Endothelial cell of umbilical vein (primary cell): ENCODE data around the gene HDAC8. TPM values are rescaled to one million over a fixed set of nuclear protein-coding genes. Genes with fewer than 3 reads are reported as not detected.

Experiments used
- BruUV-seq: library from RNA; stranded (reverse); fragments of 400-500 nt; replicated peaks from 2 replicates; lab custom pipeline; 2021; lab: Mats Ljungman, UMichigan
- CTCF ChIA-PET: fragments of 300-600, 350-600 bp; sonication (Branson Sonifier 250); formaldehyde crosslinking; loops from one replicate; lab custom pipeline; 2021; ENCODE audit warnings: antibody characterized with exemption, inconsistent platforms; lab: Charles Lee
- POLR2A ChIA-PET: fragments of 300-600, 350-600 bp; sonication (Branson Sonifier 250); formaldehyde crosslinking; loops from one replicate; lab custom pipeline; 2021; ENCODE audit warnings: antibody characterized with exemption, inconsistent platforms; lab: Charles Lee
- DNase-seq: peaks from one replicate; pipeline ENCODE4 v3.0.0-alpha.2; 2011; ENCODE audit warnings: low read depth, low spot score
- FAIRE-seq: peaks from 2 replicates; lab custom pipeline; 2011; peaks lifted over from hg19 to GRCh38; lab: Jason Lieb, UNC
- H2AFZ ChIP-seq: 2 replicates; pipeline ENCODE4 v1.6.0; 2012; ENCODE audit warnings: low read depth, low read length, control low read depth, inconsistent platforms
- H3K27ac ChIP-seq: 2 replicates; pipeline ENCODE4 v1.5.1; 2011; ENCODE audit warnings: low read depth, mild to moderate bottlenecking, control low read depth, low read length, moderate library complexity; ENCODE audit not compliant: insufficient read depth
- H3K27me3 ChIP-seq, 2 experiments: 2 replicates each; pipeline versions ENCODE4 v1.6.0 to v1.6.1; 2011; ENCODE audit warnings: low read length in 2 of 2, mixed read lengths in 1 of 2; ENCODE audit not compliant: control insufficient read depth in 2 of 2, insufficient read depth in 2 of 2
- H3K36me3 ChIP-seq, 2 experiments: 2 replicates in 1 of 2; 3 replicates in 1 of 2; pipeline ENCODE4 v1.5.1; 2011; ENCODE audit warnings: low read length in 2 of 2, mild to moderate bottlenecking in 1 of 2, moderate library complexity in 1 of 2; ENCODE audit not compliant: control insufficient read depth in 2 of 2, insufficient read depth in 2 of 2; ENCODE audit errors: extremely low read depth in 1 of 2
- H3K4me1 ChIP-seq: 3 replicates; pipeline ENCODE4 v1.5.1; 2011; ENCODE audit warnings: mild to moderate bottlenecking, low read length; ENCODE audit not compliant: control insufficient read depth, insufficient read depth; ENCODE audit errors: extremely low read depth
- H3K4me2 ChIP-seq: 2 replicates; pipeline ENCODE4 v1.6.1; 2011; ENCODE audit warnings: low read length, control low read depth, mixed read lengths; ENCODE audit not compliant: insufficient read depth
- H3K4me3 ChIP-seq, 3 experiments: fragments of 200-600 bp in 1 of 3; sonication (generic), shearing (Covaris generic) in 1 of 3; replicated peaks in 1 of 3; 2 replicates each; pipeline ENCODE4 v1.5.1; 2011 to 2016; ENCODE audit warnings: control low read depth in 3 of 3, low read length in 3 of 3, mild to moderate bottlenecking in 2 of 3, inconsistent platforms in 1 of 3, low read depth in 1 of 3, moderate library complexity in 1 of 3; ENCODE audit not compliant: insufficient read depth in 1 of 3
- H3K79me2 ChIP-seq: 2 replicates; pipeline ENCODE4 v1.6.0; 2012; ENCODE audit warnings: low read length, inconsistent platforms; ENCODE audit not compliant: control insufficient read depth, insufficient read depth
- H3K9ac ChIP-seq: replicated peaks from 2 replicates; pipeline ENCODE3; 2011; ENCODE audit warnings: low read length, control low read depth; ENCODE audit not compliant: insufficient read depth; ENCODE audit errors: extremely low read depth
- H3K9me1 ChIP-seq: replicated peaks from 3 replicates; pipeline ENCODE4 v1.6.0; 2011; ENCODE audit warnings: mild to moderate bottlenecking, low read length; ENCODE audit not compliant: control insufficient read depth, insufficient read depth; ENCODE audit errors: extremely low read depth
- H3K9me3 ChIP-seq: replicated peaks from 2 replicates; pipeline ENCODE4 v1.5.1; 2012; ENCODE audit warnings: low read length, inconsistent platforms; ENCODE audit not compliant: control insufficient read depth, insufficient read depth
- H4K20me1 ChIP-seq: replicated peaks from 2 replicates; pipeline ENCODE3; 2011; ENCODE audit warnings: mild to moderate bottlenecking, low read length; ENCODE audit not compliant: control insufficient read depth, insufficient read depth; ENCODE audit errors: extremely low read depth
- CTCF ChIP-seq, 2 donors: IDR thresholded peaks; 1 replicate in 1 of 2; 2 replicates in 1 of 2; pipeline ENCODE4 v1.5.1; 2011; ENCODE audit warnings: low read length in 2 of 2, mild to moderate bottlenecking in 2 of 2, moderate library complexity in 2 of 2, control low read depth in 1 of 2, inconsistent platforms in 1 of 2, low read depth in 1 of 2; ENCODE audit not compliant: insufficient read depth in 1 of 2; ENCODE audit errors: extremely low read depth in 1 of 2
- JUN ChIP-seq: IDR thresholded peaks from 2 replicates; pipeline ENCODE4 v1.6.1; 2011; ENCODE audit warnings: borderline replicate concordance, low read depth; ENCODE audit not compliant: insufficient read length, insufficient read depth
- MAX ChIP-seq: IDR thresholded peaks from 2 replicates; pipeline ENCODE4 v1.6.1; 2011; ENCODE audit not compliant: insufficient read depth, insufficient read length
- MYC ChIP-seq: IDR thresholded peaks from one replicate; pipeline ENCODE4 v1.6.1; 2011; ENCODE audit warnings: mild to moderate bottlenecking, low read depth, low read length
- dilution Hi-C: fragments of 300-500 bp; cut with MboI; formaldehyde crosslinking; loops from one replicate; pipeline ENCODE4 v1.15.0; 2019; ENCODE audit warnings: low sequenced_read_pairs; ENCODE audit not compliant: extremely low pct_ligation_motif_present
- intact Hi-C: fragments of 100-400 bp; cut with micrococcal nuclease; formaldehyde crosslinking; loops from one replicate; pipeline ENCODE4 v1.10.0; 2022
- polyA plus RNA-seq, 4 experiments: library from polyadenylated mRNA; depleted of rRNA in 3 of 4; stranded (reverse) in 3 of 4; unstranded in 1 of 4; fragments of >200 nt; gene quantifications; 2 replicates each; pipeline versions ENCODE4 v1.2.1 to v1.2.3, GENCODE V29; 2011 to 2012; ENCODE audit warnings: missing spikeins in 1 of 4
- total RNA-seq: library from RNA; stranded (reverse); gene quantifications from 2 replicates; pipeline ENCODE4 v1.2.3, GENCODE V29; 2021

The HDAC8 gene
- total and polyA plus RNA-seq, 2 donors (not counting 3 experiments of a cell fraction or from before 2014, with no cell fraction given), result 17.6 to 37.2 TPM

GRCh38 chrX:72340041-72340440 lies 232.6 kb downstream of the HDAC8 start:
- FAIRE-seq, result no peak

More at GRCh38 chrX:72340041-72340440, 232.6 kb downstream of the HDAC8 start:
- ChIA-PET POLR2A (no interaction called here), CTCF (no interaction called here)
- Histone ChIP-seq H3K27ac (no peak overlapping the region), H3K27me3 (no peaks in the 10 kb centered on the region), H3K9me3 (no peaks in the 10 kb centered on the region), H4K20me1 (no peaks in the 10 kb centered on the region), H3K4me1 (no peaks in the 10 kb centered on the region), H3K4me3 (no peak overlapping the region), H3K9ac (no peak overlapping the region), H2AFZ (no peak overlapping the region), H3K4me2 (no peak overlapping the region), H3K36me3 (no peaks in the 10 kb centered on the region), H3K79me2 (no peaks in the 10 kb centered on the region), H3K9me1 (no peaks in the 10 kb centered on the region)
- intact Hi-C loops, result no loop called here
- dilution Hi-C loops, result no loop called here
- DNase-seq, result no peak
- TF ChIP-seq MYC, result no peak
- TF ChIP-seq CTCF (IDR thresholded peaks at IDR 0.05; ENCODE audit: extremely low read depth in 1 of 2, insufficient read depth in 1 of 2, low read depth in 1 of 2, low read length in 2 of 2), result no peak
- no peak for TF ChIP-seq JUN
- no peak for TF ChIP-seq MAX
- BruUV-seq, result no TSS peak
